ENCODE measurements around the gene HOOK2. TPM values are rescaled to one million over a fixed set of nuclear protein-coding genes. Genes with fewer than 3 reads are reported as not detected.
A peak's percentile ranks its signal among the peaks of the same experiment; 100 is the strongest.

HOOK2 gene
- total and polyA plus RNA-seq, 2 experiments from 2014 or later: 56.9 to 86.4 TPM

- TF ChIP-seq, protein P1, sequence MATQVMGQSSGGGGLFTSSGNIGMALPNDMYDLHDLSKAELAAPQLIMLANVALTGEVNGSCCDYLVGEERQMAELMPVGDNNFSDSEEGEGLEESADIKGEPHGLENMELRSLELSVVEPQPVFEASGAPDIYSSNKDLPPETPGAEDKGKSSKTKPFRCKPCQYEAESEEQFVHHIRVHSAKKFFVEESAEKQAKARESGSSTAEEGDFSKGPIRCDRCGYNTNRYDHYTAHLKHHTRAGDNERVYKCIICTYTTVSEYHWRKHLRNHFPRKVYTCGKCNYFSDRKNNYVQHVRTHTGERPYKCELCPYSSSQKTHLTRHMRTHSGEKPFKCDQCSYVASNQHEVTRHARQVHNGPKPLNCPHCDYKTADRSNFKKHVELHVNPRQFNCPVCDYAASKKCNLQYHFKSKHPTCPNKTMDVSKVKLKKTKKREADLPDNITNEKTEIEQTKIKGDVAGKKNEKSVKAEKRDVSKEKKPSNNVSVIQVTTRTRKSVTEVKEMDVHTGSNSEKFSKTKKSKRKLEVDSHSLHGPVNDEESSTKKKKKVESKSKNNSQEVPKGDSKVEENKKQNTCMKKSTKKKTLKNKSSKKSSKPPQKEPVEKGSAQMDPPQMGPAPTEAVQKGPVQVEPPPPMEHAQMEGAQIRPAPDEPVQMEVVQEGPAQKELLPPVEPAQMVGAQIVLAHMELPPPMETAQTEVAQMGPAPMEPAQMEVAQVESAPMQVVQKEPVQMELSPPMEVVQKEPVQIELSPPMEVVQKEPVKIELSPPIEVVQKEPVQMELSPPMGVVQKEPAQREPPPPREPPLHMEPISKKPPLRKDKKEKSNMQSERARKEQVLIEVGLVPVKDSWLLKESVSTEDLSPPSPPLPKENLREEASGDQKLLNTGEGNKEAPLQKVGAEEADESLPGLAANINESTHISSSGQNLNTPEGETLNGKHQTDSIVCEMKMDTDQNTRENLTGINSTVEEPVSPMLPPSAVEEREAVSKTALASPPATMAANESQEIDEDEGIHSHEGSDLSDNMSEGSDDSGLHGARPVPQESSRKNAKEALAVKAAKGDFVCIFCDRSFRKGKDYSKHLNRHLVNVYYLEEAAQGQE (IDR thresholded peaks at IDR 0.05; ENCODE audit: unreplicated experiment): no peak
- TF ChIP-seq CTCF (conservative IDR thresholded peaks at IDR 0.05; ENCODE audit: low read depth in 2 of 2) (no peak), ETS1 (IDR thresholded peaks at IDR 0.05) (no peak), POLR2AphosphoS5 (IDR thresholded peaks at IDR 0.05; ENCODE audit: low read depth) (no peak), NANOG (IDR thresholded peaks at IDR 0.05; ENCODE audit: borderline replicate concordance) (no peak), EZH2phosphoT487 (IDR thresholded peaks at IDR 0.05; ENCODE audit: unreplicated experiment) (no peak), ZNF331 (CRISPR knock-in tag; IDR thresholded peaks at IDR 0.05; ENCODE audit: low read depth) (no peak)
These were observed 27.1 kb upstream of the HOOK2 start (continued) for GRCh38 chr19:12802267-12803106.

DNA sequence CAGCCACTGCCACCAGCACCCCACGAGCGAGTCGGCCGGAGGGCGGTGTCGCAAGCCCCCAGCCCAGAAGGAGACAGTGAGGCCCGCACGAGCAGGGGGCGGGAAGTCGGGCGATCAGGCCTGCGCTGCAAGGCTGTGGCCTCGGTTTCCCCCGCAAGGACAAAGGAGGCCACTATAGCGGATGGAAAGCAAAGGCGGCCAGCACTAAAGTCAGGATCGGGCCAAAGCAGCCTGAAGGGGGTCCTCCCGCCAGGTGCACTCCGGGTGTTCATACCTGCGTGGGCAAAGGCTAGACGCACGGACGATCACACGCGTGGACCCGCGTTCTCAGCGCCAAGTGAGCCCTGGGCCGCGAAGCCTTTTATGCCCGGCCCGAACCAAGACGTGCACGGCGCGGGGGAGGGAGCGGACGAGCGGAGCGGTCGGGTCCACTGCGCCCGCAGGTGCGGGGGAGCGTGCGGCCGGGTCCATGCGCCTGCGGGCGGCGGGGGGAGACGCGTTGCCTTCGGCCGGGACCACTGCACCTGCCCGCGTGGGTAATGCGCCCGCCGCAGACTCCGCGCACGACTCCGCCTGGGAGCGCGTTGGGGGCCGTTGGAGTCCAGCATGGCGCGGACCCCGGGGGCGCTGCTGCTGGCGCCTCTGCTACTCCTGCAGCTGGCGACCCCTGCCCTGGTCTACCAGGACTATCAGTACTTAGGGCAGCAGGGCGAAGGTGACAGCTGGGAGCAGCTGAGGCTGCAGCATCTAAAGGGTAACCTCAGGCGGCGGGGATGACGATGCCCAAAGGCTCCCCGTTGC, 26.3 kb upstream of the HOOK2 start, which contains the start of the genes PRDX2 and THSD8:
PRDX2 (minus strand) TSS at position 335 of the 801 bp plus-strand sequence. CDS start 539 bp downstream, outside the sequence.
THSD8 (plus strand) TSS at position 604 of the 801 bp plus-strand sequence; CDS start at position 607, 3 bp downstream.
- Histone ChIP-seq H3K4me1 (ENCODE audit: insufficient read depth) (peaks cover 11% of the 10 kb centered on the region; the same call in 1 of the 2 replicates), H4K20me1 (replicated peaks; ENCODE audit: insufficient read depth) (no peaks in the 10 kb centered on the region), H3K27ac (ENCODE audit: low read depth) (no peak within 1 kb of the TSS), H3K79me2 (replicated peaks; ENCODE audit: insufficient read depth) (peaks cover 13% of the 10 kb centered on the region), H3K9me2 (ENCODE audit: insufficient read depth) (no peaks in the 10 kb centered on the region), H3K36me3 (ENCODE audit: insufficient read depth) (peaks cover 9% of the 10 kb centered on the region; the same call in 1 of the 2 replicates), H3K4me3 (peak within 1 kb of the TSS; percentile 99), H2AFZ (peak within 1 kb of the TSS; percentile 97), H3F3A (replicated peaks; ENCODE audit: low read depth) (peaks cover 22% of the 10 kb centered on the region), H3K4me2 (peak within 1 kb of the TSS; percentile 97), H3K27me3 (ENCODE audit: insufficient read depth) (peaks cover 10% of the 10 kb centered on the region)
- Mint-ChIP-seq H3K4me3 (peak within 1 kb of the TSS; percentile 93), H3K9me3 (no peaks in the 10 kb centered on the region), H3K4me1 (peaks cover 17% of the 10 kb centered on the region), H3K27ac (no peak within 1 kb of the TSS), H3K36me3 (ENCODE audit: low read depth) (peaks cover 45% of the 10 kb centered on the region), H3K27me3 (ENCODE audit: insufficient read depth, low read depth, poor library complexity) (peaks cover 7% of the 10 kb centered on the region)
- ATAC-seq (peak; percentile 71), DNase-seq (ENCODE audit: low spot score) (peak; percentile 94)
- TF ChIP-seq, protein P1 (IDR thresholded peaks at IDR 0.05; ENCODE audit: unreplicated experiment): no peak
- TF ChIP-seq POLR2AphosphoS5 (IDR thresholded peaks at IDR 0.05; ENCODE audit: low read depth) (peak; percentile 96), CREB1 (CRISPR knock-in tag; IDR thresholded peaks at IDR 0.05; ENCODE audit: low read depth) (peak; percentile 76)
